ENCODE data around the gene CDC25B.

- peak; percentile 61 for TF ChIP-seq CTCF (IDR thresholded peaks at IDR 0.05; ENCODE audit: low read depth, low read length)
- TF ChIP-seq POLR2A (IDR thresholded peaks at IDR 0.05; ENCODE audit: extremely low read depth, insufficient read length), result no peak
- peak; percentile 64 for TF ChIP-seq MYC (IDR thresholded peaks at IDR 0.05; ENCODE audit: low read depth, low read length)
- peak; percentile 29; the same call in 1 of the 2 replicates for TF ChIP-seq MAX (IDR thresholded peaks at IDR 0.05; ENCODE audit: low read depth, low read length)
Observed at GRCh38 chr20:3768342-3769130, 27.6 kb upstream of the CDC25B start.

Measured in NB4 (cell line).